ENCODE data around the gene LGSN.
A peak's percentile ranks its signal among the peaks of the same experiment; 100 is the strongest.
"Not testable (repeated sequence)": the region's sequence is repeated elsewhere in the genome, so short reads cannot be mapped to it uniquely, and the experiment has no call there.

The LGSN gene, protein sequence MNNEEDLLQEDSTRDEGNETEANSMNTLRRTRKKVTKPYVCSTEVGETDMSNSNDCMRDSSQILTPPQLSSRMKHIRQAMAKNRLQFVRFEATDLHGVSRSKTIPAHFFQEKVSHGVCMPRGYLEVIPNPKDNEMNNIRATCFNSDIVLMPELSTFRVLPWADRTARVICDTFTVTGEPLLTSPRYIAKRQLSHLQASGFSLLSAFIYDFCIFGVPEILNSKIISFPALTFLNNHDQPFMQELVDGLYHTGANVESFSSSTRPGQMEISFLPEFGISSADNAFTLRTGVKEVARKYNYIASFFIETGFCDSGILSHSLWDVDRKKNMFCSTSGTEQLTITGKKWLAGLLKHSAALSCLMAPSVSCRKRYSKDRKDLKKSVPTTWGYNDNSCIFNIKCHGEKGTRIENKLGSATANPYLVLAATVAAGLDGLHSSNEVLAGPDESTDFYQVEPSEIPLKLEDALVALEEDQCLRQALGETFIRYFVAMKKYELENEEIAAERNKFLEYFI

DNA sequence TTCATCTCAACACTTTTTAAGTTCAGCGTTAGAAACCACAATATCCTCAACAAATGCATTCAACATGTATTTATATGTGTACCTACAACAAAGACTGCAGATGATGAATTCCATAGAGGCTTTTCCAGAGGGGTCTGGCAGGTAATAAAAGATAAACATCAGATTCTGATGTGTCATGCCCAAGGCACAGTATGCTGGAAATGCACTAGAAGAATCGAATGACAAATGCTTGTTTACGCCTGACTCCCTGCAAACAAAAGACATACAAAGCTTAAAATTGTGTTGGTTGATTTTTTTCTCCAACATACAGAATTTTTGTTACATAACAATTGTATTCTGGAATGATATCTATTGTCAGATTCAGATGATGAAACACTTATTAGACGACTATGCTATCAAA lies at the start of gene LGSN:
TSS of gene LGSN (minus strand) at position 45 of the 400 bp plus-strand sequence. CDS start at position 5, 40 bp downstream.
- DNase-seq, result no peak

DNA sequence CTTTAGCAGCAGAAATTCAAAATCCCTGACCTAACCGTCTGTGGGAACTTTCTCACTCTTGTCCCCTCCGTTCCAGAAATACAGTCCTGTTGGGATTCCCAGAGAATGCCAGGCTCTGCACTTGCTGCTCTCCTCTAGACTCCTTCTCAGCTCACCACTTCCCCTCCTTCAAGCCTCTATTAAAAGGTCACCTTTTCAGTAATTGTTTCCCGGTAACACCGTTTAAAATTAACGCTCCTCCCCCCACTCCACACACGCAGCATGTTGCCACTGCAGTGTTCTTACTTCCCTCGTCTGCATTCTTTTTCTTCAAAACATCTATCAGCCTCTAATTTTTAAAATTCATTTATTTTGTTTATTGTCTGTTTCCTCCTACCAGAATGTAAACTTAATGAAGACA lies 48.6 kb upstream of the LGSN start:
- DNase-seq, result no peak

DNA sequence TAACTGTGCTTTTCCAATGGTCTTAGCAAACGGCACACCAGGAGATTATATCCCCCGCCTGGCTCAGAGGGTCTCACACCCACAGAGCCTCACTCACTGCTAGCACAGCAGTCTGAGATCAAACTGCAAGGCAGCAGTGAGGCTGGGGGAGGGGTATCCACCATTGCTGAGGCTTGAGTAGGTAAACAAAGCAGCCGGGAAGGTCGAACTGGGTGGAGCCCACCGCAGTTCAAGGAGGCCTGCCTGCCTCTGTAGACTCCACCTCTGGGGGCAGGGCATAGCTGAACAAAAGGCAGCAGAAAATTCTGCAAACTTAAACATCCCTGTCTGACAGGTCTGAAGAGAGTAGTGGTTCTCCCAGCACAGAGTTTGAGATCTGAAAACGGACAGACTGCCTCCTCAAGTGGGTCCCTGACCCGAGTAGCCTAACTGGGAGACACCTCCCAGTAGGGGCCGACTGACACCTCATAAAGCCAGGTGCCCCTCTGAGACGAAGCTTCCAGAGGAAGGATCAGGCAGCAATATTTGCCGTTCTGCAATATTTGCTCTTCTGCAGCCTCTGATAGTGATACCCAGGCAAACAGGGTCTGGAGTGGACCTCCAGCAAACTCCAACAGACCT lies 42.8 kb upstream of the LGSN start:
- not testable (repeated sequence) for DNase-seq

DNA sequence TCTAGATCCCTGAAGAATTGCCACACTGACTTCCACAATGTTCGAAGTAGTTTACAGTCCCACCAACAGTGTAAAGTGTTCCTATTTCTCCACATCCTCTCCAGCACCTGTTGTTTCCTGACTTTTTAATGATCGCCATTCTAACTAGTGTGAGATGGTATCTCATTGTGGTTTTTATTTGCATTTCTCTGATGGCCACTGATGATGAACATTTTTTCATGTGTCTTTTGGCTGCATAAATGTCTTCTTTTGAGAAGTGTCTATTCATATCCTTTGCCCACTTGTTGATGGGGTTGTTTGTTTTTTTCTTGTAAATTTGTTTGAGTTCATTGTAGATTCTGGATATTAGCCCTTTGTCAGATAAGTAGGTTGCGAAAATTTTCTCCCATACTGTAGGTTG lies 37.6 kb upstream of the LGSN start:
- not testable (repeated sequence) for DNase-seq

DNA sequence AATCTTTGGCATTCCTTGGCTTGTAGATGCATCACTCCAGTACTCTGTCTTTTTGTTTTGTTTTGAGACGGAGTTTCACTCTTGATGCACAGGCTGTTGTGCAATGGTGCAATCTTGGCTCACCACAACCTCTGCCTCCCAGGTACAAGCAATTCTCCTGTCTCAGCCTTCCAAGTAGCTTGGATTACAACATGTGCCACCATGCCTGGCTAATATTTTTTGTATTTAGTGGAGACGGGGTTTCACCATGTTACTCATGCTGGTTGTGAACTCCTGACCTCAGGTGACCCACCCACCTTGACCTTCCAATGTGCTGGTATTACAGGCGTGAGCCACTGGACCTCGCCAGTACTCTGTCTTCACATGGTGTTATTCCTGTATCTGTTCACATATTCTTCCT lies 35.8 kb upstream of the LGSN start:
- DNase-seq, result no peak

DNA sequence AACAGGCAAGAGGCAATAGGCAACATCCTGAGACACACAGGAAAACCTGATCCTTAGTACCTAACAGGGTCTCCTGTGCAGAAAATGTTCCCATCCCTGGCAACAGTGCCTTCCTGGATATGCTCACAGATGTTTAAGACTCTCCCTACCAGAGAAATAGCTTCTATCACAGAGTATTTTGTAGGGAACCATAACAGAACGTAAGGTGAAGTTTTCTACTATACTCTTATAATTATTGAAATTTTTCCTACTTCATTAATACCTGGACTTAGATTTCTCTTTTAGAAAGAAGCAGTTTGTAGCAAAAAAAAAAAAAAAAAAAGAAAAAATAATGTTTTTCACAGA lies 33.5 kb upstream of the LGSN start:
- DNase-seq, result no peak

DNA sequence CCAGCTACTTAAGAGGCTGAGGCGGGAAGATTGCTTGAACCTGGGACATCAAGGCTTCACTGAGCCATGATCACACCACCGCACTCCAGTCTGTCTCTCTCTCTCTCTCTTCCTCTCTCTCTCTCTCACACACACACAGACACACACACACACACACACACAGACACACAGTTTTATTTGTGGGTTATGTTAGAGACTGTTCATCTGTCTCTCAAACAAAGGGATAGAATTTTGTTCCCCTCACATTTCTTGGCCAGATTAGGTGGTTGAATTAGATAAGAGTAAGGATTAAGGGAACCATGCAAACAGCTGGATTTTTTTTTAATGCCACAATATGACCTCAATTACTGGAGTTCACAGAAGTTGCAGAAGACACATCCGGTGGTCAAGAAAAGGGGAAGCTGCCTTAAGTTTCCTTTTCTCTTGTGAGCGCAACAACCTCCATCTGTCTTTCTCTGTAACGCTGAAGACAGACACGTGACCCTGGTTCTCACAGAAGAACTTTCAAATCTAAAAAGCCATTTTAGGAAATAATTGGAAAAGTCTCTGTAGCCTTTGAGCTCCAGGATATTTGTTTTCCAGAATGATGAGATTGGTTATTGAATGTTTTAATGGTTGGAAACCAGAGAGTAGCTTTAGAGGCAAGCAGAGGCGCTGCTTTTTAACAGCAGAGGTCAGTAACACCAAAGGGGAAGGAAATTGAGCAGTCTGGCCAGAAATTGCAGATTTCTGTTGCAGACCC lies 32.9 kb upstream of the LGSN start:
- peak; percentile 37 for DNase-seq

DNA sequence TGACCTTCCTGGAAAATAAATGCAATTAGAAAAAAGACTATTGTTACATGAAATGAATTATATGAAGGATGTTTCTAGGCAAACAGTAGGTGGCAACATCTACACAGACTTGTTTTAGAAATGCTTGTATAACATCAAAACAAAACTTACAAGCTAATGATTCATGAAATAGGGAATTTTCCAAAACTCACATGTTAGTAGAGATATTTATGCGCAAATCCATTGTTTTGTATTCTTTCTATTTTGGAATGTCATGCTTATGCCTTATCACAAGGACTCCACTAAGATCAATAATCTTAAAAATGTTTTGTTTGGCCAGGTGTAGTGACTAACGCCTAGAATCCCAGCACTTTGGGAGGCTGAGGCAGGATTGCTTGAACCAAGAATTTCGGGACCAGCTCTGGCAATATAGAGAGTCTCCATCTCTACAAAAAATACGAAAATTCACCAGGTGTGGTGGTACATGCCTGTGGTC lies 32.3 kb upstream of the LGSN start:
- no peak for DNase-seq

DNA sequence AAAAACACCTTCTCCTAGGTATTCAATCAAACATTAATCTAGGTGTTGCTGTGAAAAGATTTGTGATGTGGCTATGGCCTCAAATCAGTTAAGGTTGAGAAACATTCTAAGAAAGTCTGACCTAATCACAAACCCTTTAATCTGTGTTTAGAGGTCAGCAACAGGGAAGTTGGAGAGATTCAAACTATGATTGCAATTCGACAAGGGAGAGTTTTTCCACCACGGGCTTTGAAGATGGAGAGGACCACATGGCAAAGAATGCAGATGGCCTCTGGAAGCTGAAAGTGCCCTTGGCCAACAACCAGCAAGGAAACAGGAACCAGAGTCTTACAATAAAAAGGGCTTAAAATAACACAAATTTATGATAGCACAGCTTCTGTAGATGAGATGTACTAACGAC lies 29.6 kb upstream of the LGSN start:
- no peak for DNase-seq

DNA sequence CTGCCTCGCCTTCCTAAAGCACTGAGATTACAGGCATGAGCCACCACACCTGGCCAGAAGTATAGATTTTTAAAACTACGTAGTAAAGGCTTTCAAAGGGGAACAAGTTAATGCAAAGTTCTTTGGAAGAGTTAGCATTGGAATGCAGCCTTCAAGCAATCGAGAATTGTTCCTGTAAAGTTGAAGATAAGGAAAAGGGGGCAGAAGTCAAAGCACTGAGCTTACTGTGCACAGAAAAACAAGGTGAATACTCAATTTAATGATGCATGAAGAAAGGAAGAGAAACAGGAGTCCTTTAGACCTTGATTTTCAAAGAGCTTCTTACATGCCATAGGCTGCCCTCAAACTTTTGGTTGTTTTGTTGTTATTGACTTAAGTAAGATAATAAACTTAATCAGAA lies 29.1 kb upstream of the LGSN start:
- no peak for DNase-seq

DNA sequence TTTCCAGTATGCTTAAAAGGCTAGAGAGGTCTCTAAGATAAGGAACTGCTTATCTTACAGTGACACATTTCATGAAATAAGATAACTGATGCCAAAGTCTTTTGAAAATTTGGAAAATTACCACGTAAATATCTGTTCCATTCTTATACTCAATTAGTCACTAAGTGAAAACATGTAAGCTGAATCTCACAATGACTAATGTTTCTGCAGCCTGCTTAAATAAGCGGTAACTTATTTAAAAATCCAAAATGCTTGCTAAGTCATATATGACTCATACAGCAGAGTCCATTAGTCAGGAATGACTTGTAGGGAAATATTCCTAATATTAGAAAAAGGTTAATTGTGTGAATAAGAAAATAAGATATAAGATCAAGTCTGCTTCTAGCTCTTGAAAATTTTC lies 27.8 kb upstream of the LGSN start:
- DNase-seq, result no peak

DNA sequence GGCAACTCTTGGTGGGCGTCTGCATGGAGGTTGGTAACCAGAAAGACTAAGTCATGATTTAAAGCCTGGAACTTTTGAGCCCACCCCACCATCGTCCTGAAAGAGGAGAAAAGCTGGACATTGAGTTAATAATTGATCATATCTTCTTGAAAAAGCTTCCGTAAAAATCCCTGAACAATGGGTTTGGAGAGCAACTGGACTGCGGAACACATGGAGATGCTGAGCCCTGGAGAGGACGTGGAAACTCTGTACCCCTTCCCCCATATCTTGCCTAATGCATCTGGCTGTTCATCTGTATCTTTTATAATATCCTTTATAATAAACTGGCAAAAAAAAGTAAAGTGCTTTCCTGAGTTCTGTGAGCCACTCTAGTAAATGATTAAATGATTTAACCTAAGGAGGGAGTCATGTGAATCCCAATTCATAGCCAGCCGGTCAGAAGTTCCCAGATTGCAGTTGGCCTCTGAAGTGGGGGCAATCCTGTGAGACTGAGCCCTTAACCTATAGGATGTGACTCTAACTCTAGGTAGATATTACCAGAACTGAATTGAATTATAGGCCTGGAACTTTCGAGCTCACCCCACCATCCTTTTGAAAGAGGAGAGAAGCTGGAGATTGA lies 26.5 kb upstream of the LGSN start:
- no peak for DNase-seq

DNA sequence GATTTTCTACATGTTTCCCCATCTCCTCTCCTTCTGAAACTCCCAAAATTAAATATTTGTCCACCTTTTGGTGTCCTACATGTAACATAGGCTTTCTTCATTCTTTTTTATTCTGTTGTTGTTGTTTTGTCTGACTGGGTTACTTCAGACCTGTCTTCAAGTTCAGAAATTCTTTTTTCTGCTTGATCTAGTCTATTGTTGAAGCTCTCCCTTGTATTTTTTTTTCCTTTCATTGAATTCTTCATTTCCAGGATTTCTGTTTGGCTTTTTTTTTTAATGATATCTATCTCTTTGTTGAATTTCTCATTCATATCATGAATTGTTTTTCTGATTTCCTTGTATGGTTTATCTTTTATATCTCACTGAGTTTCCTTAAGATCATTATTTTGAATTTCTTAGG lies 20.6 kb upstream of the LGSN start:
- DNase-seq, result no peak

DNA sequence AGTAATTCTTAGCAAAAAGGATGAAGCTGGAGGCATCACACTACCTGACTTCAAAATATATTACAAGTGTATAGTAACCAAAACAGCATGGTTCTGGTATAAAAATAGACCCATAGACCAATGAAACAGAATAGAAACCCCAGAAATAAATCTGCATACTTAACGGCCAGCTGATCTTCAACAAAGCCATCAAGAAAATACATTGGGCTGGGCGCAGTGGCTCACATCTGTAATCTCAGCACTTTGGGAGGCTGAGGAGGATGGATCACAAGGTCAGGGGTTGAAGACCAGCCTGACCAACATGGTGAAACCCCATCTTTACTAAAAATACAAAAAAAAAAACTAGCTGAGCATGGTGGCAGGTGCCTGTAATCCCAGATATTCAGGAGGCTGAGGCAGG lies 14.9 kb upstream of the LGSN start:
- not testable (repeated sequence) for DNase-seq

DNA sequence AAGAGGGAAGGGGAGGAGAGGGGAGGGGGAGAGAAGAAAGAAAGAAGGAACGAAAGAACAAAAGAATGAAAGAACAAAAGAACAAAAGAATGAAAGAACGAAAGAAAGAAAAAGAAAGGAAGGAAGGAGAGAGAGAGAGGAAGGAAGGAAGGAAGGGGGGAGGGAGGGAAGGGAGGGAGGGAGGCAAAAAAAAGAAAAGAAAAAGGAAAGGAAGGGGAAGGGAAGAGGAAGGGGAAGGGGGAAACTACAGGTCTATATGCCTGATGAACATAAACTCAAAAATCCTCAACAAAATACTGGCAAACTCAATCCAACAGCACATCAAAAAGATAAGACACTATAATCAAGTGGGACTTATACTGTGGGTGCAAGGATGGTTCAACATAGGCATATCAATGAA lies 13.7 kb upstream of the LGSN start:
- DNase-seq, result no peak

DNA sequence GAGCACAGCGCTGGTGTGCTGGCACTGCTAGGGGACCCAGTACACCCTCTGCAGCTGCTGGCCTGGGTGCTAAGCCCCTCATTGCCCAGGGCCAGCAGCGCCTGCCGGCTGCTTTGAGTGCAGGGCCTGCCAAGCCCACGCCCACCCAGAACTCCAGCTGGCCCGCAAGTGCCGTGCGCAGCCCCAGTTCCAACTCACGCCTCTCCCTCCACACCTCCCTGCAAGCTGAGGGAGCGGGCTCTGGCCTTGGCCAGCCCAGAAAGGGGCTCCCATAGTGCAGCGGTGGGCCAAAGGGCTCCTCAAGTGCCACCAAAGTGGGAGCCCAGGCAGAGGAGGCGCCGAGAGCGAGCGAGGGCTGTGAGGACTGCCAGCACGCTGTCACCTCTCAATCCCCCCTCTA lies 6.8 kb upstream of the LGSN start:
- DNase-seq, result not testable (repeated sequence)

DNA sequence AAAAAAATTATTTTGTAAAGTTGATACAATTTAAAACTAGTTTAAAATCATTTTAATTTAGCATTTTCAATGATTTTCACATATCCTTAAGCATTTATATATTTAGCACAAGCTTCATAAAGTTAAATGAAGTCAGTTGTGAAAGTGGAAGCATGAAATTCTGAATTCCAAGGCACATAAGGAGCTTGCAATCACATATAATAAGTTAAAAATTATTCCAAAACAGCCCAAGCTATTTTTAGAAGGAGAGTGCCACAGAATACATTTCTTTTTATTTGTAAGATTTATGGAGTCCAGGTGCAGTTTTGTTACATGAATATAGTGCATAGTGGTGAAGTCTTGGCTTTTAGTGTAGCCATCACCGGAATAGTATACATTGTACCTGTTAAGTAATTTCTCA lies 3.2 kb upstream of the LGSN start:
- DNase-seq, result no peak

DNA sequence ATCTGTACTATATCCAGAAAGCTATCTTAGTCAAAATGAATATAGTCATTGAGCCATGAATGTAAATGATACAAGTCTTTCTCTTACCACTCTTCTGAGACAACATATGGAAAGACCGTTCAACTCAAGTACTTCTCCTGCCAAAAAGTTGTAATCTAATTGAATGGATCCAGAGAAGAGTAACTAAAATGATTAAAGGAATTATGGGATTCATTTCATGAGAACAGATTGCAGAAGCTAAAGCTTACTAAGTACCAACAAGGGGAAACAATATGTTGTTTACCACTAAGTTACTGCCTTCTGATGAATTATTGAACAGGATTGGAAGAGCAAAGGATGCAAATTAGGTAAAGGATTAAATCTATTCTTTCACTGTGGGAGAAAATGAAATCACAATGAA lies 2.0 kb upstream of the LGSN start:
- no peak for DNase-seq

DNA sequence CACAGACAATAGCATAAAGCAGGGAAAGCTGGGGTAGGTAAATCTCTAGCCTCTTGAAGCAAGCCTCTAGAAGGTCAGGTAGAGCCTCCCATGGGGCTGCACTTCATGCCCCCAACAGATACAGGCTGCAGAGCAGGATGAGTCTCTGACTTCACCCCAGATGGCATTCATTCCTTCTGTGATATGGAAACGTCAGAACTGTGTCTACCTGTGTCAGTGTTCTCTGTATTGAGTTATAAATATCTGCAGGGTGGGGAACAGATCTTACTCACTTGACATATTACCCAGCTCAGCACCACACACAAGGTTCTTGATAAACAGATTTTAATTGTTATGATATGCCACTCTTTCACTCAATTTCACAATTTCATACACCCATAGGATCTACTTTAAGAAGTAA lies 2.1 kb downstream of the LGSN start:
- no peak for DNase-seq

DNA sequence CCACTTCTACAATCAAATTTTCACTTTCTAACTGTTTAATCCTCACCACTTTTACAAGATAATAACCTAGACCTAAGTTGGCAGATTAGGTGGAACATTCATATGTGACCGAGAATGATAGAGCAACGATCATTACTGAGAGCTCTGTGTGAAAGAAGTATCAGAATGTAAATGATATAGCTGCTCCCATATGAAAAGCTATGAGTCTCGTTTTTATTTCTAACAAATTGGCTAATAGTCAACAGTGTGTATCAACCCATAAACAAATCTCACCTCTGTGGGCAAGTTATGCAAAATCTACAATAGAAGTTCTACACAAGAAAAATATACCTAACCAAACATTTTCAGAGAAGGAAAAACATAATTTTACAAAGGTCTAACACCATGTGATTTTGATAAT lies 3.7 kb downstream of the LGSN start:
- DNase-seq, result no peak

DNA sequence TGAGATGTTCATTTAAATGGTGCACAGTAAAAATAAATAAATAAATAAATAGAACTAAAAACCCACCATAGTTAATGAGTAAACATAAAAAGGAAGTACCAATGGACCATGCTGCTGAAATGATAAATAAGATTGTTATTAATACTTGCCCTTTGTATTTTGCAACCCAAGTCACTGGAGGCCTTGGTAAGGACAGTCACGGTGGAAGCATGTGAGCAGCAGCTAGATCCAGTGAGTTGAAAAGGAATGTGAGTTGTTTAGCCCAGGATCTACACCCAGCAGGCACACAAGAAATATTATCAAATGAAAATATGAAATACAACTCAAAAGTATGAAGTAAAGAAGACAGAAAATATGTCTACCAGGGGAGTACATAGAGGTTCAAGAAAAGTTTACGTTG lies 6.7 kb downstream of the LGSN start:
- DNase-seq, result no peak

DNA sequence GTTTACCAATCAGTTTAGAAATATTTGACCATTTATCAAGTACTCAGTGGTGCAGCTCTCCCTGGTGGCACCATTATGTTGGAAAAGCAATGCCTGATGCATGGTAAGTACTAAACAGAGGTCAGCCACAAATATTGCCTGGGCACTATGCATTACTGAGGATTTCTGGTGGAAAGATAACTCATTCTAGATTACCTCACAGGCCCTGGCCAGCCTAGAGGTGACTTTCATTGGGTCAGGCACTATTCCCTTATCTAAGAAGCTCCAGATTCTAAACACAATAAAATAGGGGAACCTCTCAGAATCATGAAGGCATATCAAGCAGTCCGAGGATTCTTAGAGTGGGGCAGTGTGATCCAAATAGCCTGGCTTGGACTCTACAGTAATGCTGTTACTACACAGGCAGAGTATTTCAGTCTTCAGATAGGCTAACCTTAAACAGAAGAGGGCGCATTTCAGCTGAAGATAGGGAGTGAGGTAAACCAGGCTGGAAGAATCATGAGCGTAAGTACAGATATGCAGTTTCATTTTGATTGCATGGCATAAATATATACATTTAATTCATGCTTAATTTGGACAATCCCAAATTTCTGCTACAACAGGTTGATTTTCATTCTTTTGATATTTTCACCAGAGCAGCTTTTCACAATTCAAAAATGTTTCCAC lies 12.1 kb downstream of the LGSN start:
- peak; percentile 20 for DNase-seq

DNA sequence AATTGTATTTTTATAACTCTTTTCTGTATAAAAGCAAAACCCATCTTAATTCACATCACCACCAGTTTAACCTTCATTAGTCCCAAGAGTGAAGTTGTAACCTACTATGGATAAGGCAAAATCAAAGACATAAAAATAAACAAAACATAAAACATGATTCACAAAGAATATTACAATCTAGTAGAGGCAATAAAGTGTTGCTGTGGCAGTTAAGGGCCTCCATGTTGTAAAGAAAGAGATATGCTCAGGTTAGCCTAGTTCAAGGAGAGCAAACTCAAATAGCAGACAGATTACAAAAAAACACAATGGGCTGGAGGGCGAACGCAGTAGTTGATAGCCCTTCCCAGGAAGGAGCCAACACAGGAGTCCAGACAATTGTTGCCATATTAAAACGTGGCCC lies 13.4 kb downstream of the LGSN start:
- DNase-seq, result no peak
